ENCODE data around the gene TLK1.
A peak's percentile ranks its signal among the peaks of the same experiment; 100 is the strongest.
"Not testable (repeated sequence)": the region's sequence is repeated elsewhere in the genome, so short reads cannot be mapped to it uniquely, and the experiment has no call there.

Gene TLK1

GRCh38 chr2:171109020-171109419, 51.7 kb downstream of the TLK1 start:
- no peak for TF ChIP-seq JUND (IDR thresholded peaks at IDR 0.05; ENCODE audit: low read depth)
- in situ Hi-C loops (cut with HindIII; ENCODE audit: low pct_unique_long_range_greater_than_20kb, low sequenced_read_pairs) = no loop called here
- DNase-seq (ENCODE audit: low read depth in 1 of 2, low spot score in 1 of 2) = no peak

- in situ Hi-C loops (cut with HindIII; ENCODE audit: low pct_unique_long_range_greater_than_20kb, low sequenced_read_pairs) = no loop called here
- DNase-seq (ENCODE audit: low read depth in 1 of 2, low spot score in 1 of 2) = no peak
- no peak for TF ChIP-seq JUND (IDR thresholded peaks at IDR 0.05; ENCODE audit: low read depth)
These were observed 52.9 kb downstream of the TLK1 start for GRCh38 chr2:171107803-171108202.

GRCh38 chr2:171104379-171104778, 56.3 kb downstream of the TLK1 start:
- no peak for TF ChIP-seq JUND (IDR thresholded peaks at IDR 0.05; ENCODE audit: low read depth)
- DNase-seq (ENCODE audit: low read depth in 1 of 2, low spot score in 1 of 2) = no peak
- in situ Hi-C loops (cut with HindIII; ENCODE audit: low pct_unique_long_range_greater_than_20kb, low sequenced_read_pairs) = no loop called here

- no peak for DNase-seq (ENCODE audit: low read depth in 1 of 2, low spot score in 1 of 2)
- no peak for TF ChIP-seq JUND (IDR thresholded peaks at IDR 0.05; ENCODE audit: low read depth)
- in situ Hi-C loops (cut with HindIII; ENCODE audit: low pct_unique_long_range_greater_than_20kb, low sequenced_read_pairs) = no loop called here
These were observed 57.9 kb downstream of the TLK1 start for GRCh38 chr2:171102802-171103201.

- DNase-seq (ENCODE audit: low read depth in 1 of 2, low spot score in 1 of 2) = no peak
- no peak for TF ChIP-seq JUND (IDR thresholded peaks at IDR 0.05; ENCODE audit: low read depth)
- in situ Hi-C loops (cut with HindIII; ENCODE audit: low pct_unique_long_range_greater_than_20kb, low sequenced_read_pairs) = no loop called here
These were observed 60.3 kb downstream of the TLK1 start for GRCh38 chr2:171100370-171100769.

DNA sequence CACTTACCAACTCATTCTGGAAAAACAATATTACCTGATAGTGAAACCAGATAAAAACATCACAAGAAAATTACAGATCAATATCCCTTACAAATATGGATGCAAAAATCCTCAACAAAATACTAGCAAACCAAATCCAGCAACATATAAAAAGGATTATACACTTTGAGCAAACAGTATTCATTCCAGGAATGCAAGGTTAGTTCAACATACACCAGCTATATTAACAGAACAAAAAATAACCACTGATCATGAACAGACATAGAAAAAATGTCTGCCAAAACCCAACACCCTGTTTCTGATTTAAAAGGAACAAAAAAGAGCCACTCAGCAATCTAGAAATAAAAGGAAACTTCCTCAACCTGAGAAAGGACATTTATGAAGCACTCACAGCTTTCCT, 62.1 kb downstream of the TLK1 start:
- DNase-seq (ENCODE audit: low read depth in 1 of 2, low spot score in 1 of 2) = no peak
- no peak for TF ChIP-seq JUND (IDR thresholded peaks at IDR 0.05; ENCODE audit: low read depth)
- in situ Hi-C loops (cut with HindIII; ENCODE audit: low pct_unique_long_range_greater_than_20kb, low sequenced_read_pairs) = no loop called here

GRCh38 chr2:171095014-171095582, 65.6 kb downstream of the TLK1 start:
- TF ChIP-seq JUND (IDR thresholded peaks at IDR 0.05; ENCODE audit: low read depth) = no peak
- DNase-seq (ENCODE audit: low read depth in 1 of 2, low spot score in 1 of 2) = no peak

GRCh38 chr2:171091517-171091916, 69.2 kb downstream of the TLK1 start:
- DNase-seq (ENCODE audit: low read depth in 1 of 2, low spot score in 1 of 2); in situ Hi-C loops (cut with HindIII; ENCODE audit: low pct_unique_long_range_greater_than_20kb, low sequenced_read_pairs): not testable (repeated sequence)

More at GRCh38 chr2:171095014-171095582, 65.6 kb downstream of the TLK1 start:
- in situ Hi-C loops (cut with HindIII; ENCODE audit: low pct_unique_long_range_greater_than_20kb, low sequenced_read_pairs) = no loop called here

- in situ Hi-C loops (cut with HindIII; ENCODE audit: low pct_unique_long_range_greater_than_20kb, low sequenced_read_pairs) = no loop called here
- TF ChIP-seq JUND (IDR thresholded peaks at IDR 0.05; ENCODE audit: low read depth) = no peak
- DNase-seq (ENCODE audit: low read depth in 1 of 2, low spot score in 1 of 2) = no peak
These were observed 71.2 kb downstream of the TLK1 start for GRCh38 chr2:171089489-171089888.

GRCh38 chr2:171088057-171088834, 72.4 kb downstream of the TLK1 start:
- TF ChIP-seq JUND (IDR thresholded peaks at IDR 0.05; ENCODE audit: low read depth) = no peak
- DNase-seq (ENCODE audit: low read depth in 1 of 2, low spot score in 1 of 2) = no peak
- in situ Hi-C loops (cut with HindIII; ENCODE audit: low pct_unique_long_range_greater_than_20kb, low sequenced_read_pairs) = no loop called here

DNA sequence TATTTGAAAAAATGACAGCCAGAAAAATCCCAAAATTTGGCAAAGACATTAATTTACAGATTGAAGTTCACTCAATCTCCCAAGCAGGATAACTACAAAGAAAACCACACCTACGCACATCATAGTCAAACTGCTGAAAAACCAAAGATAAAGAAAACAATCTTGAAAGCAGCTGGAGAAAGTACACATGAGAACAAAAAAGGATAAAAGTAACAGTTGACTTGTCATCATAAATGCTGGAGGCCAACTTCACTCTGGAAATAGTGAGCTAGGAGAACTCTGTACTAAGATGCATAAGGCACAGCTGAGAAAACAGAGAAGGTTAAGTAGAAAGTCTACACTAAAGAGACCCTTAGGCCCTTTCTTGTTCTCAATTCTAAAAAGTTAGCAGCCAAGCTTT, 73.1 kb downstream of the TLK1 start:
- in situ Hi-C loops (cut with HindIII; ENCODE audit: low pct_unique_long_range_greater_than_20kb, low sequenced_read_pairs) = no loop called here
- no peak for TF ChIP-seq JUND (IDR thresholded peaks at IDR 0.05; ENCODE audit: low read depth)
- DNase-seq (ENCODE audit: low read depth in 1 of 2, low spot score in 1 of 2) = no peak

DNA sequence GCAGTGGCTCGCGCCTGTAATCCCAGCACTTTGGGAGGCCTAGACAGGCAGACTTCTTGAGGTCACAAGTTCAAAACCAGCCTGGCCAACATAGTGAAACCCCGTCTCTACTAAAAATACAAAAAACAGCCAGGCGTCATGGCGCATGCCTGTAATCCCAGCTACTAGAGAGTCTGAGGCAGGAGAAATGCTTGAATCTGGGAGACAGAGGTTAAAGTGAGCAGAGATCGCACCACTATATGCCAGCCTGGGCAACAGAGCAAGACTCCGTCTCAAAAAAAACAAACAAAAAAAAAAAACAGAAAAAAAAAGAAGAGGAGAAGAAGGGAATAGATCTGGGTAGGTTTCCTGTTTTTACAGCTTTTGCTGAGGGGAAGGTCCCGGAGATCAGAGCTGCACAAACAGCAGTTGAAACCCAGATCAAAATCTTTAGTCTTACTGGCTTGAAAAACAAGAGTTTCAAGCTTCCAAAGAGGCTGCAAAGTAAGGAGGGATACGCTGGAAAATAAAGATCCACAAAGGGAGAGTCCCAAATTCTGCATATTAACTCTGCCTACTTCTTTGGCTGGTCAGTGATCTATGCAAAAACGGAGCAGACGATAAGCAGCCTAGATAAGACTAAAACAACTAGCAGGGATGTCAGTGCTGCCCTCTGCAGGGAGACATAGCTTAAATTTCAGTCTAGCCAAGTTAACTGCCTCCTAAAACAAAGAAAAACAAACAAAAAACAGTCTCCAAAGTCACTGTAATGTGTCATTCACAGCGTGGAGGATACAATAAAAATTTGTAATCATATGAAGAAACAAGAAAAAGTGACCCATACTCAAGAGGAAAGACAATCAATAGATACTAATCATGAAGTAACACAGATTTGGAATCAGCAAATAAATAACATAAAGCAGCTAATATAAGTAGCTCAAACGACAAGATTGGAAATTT, 74.1 kb downstream of the TLK1 start:
- TF ChIP-seq JUND (IDR thresholded peaks at IDR 0.05; ENCODE audit: low read depth) = no peak
- DNase-seq (ENCODE audit: low read depth in 1 of 2, low spot score in 1 of 2) = peak; percentile 4 to 40
- in situ Hi-C loops (cut with HindIII; ENCODE audit: low pct_unique_long_range_greater_than_20kb, low sequenced_read_pairs) = no loop called here

- no peak for TF ChIP-seq JUND (IDR thresholded peaks at IDR 0.05; ENCODE audit: low read depth)
- no peak for DNase-seq (ENCODE audit: low read depth in 1 of 2, low spot score in 1 of 2)
- in situ Hi-C loops (cut with HindIII; ENCODE audit: low pct_unique_long_range_greater_than_20kb, low sequenced_read_pairs) = no loop called here
These were observed 76.6 kb downstream of the TLK1 start for GRCh38 chr2:171084128-171084527.
